GM06990 (cell line): ENCODE results near the gene PKD1.
"Not testable (repeated sequence)": the region's sequence is repeated elsewhere in the genome, so short reads cannot be mapped to it uniquely, and the experiment has no call there.

Source experiments
- DNase-seq: peaks from one replicate; pipeline ENCODE4 v3.0.0-alpha.2; 2011; ENCODE audit not compliant: insufficient read length; ENCODE audit errors: extremely low read depth
- H3K27me3 ChIP-seq: replicated peaks from 2 replicates; pipeline ENCODE4 v1.6.0; 2011; ENCODE audit warnings: low read length; ENCODE audit not compliant: control insufficient read depth, insufficient read depth
- H3K36me3 ChIP-seq: 2 replicates; pipeline ENCODE4 v1.5.1; 2011; ENCODE audit warnings: low read length; ENCODE audit not compliant: control insufficient read depth, insufficient read depth
- H3K4me3 ChIP-seq: replicated peaks from 2 replicates; pipeline ENCODE4 v1.5.1; 2011; ENCODE audit warnings: low read depth, mild to moderate bottlenecking, control low read depth, low read length
- TF ChIP-seq, protein P1 (sequence below): IDR thresholded peaks from 2 replicates; pipeline ENCODE4 v1.5.1; 2011; ENCODE audit warnings: low read length, control low read depth, mild to moderate bottlenecking, inconsistent platforms; ENCODE audit not compliant: insufficient read depth, poor library complexity, severe bottlenecking

Gene PKD1

DNA sequence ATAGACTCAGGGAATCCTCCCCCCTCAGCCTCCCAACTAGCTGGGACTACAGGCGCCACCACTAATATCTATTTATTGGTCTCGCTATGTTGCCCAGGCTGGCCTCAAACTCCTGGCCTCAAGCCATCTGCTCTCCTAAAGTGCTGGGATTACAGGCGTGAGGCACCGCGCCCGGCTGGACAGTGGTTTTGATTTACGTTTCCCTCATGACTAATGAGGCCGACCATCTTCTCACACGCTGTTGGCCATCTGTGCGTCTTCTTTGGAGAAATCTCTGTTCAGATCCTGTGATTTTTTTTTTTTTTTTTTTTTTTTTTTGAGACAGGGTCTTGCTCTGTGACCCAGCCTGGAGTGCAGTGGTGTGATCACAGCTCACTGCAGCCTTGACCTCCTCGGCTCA is 6.4 kb downstream of the PKD1 start:
- H3K4me3 ChIP-seq, DNase-seq, H3K36me3 ChIP-seq, H3K27me3 ChIP-seq: not testable (repeated sequence)

DNA sequence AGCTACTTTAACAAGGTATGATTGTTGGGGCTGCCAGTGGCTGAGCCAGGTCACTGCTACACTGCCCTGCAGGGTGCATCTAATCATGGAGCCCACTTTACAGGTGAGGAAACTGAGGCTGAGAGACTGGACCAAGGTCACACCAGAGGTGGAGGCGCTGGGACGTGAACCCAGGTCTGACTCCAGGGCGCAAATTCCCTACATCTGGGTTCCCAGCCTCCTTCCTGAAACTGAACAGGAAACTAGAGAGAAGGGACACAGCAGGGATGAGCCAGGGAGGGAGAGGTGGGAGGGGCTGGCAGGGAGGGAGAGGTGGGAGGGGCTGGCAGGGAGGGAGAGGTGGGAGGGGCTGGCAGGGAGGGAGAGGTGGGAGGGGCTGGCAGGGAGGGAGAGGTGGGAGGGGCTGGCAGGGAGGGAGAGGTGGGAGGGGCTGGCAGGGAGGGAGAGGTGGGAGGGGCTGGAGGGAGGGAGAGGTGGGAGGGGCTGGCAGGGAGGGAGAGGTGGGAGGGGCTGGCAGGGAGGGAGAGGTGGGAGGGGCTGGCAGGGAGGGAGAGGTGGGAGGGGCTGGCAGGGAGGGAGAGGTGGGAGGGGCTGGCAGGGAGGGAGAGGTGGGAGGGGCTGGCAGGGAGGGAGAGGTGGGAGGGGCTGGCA is 7.9 kb downstream of the PKD1 start:
- H3K36me3 ChIP-seq, H3K27me3 ChIP-seq, DNase-seq, H3K4me3 ChIP-seq: not testable (repeated sequence)

DNA sequence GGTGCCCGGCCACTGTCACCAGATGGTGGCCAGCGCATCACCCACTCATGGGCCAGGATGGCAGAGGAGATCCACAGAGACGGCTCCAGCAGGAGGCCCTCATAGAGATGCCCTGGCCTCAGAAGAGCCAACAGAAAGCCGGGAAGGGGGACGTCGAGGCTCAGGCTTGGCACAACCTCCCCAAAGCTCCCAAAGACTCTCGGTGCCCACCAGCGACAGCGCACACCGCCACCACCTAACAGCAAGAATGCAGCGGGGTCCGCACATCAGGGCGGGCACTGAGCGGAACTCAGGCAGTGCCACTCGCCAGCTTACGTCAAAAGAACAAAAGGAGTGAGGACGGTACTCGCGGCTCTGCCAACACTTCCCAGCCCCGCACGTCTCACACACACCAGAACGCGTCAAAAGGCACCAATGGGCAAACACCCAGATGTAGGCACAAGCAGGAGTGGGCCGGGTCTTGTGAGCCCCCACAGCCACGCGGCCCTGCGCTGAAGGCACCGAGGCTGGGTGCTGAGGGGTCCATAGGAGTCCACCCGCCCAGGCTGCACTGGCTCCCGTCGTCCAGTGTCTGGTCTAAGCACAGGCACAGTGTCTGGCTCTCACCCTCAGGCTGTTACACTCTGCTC is 8.7 kb downstream of the PKD1 start:
- H3K27me3 ChIP-seq, H3K4me3 ChIP-seq, DNase-seq, H3K36me3 ChIP-seq: not testable (repeated sequence)

DNA sequence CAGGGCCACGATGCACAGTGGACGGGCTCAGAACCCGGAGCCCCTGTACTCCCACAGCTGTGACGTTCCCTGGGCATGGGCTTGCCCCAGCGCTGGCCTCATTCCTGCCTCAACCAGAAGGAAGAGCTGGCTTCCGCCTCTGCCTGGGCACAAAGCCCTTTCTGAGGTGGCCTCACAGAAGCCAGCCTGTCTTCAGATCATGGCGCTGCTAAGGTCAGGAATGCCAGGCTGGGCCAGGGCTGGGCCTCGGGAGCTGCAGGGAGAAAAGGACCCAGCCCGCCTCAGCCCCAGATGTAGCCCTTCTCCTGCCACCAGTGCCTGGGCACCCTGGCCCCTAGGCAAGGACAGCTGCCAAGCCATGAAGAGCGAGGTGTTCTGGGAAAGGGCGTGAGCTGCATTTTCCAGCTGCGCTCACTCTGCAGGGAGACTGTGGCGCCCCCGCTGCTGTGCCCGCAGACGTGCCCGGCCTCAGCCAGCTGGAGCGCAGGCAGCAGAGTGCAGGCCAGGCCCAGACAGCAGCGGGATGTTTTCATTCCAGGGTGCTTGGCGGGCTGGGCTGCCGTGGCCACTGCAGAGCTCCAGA is 9.4 kb downstream of the PKD1 start:
- H3K4me3 ChIP-seq, DNase-seq, H3K36me3 ChIP-seq, H3K27me3 ChIP-seq: not testable (repeated sequence)

DNA sequence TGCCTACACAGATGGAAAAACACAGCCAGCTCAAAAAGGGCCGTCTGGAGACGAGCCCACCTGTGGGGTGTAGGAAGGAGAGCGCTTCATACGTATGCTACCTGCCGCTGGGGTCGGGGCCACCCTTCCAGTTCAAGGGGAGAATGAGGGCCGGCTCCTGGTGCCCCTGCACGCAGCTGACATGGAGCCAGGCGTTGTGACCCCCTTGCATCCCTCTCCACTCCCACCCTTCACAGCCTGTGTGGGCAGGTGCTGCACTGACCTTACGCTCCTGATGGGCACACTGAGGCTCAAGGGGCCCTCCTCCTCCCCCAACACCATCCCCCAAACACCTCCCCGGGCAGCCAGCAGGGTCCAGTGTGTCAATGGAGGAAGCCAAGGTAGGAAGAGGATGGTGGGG is 10.1 kb downstream of the PKD1 start:
- not testable (repeated sequence) for H3K4me3 ChIP-seq, H3K36me3 ChIP-seq, H3K27me3 ChIP-seq, DNase-seq

DNA sequence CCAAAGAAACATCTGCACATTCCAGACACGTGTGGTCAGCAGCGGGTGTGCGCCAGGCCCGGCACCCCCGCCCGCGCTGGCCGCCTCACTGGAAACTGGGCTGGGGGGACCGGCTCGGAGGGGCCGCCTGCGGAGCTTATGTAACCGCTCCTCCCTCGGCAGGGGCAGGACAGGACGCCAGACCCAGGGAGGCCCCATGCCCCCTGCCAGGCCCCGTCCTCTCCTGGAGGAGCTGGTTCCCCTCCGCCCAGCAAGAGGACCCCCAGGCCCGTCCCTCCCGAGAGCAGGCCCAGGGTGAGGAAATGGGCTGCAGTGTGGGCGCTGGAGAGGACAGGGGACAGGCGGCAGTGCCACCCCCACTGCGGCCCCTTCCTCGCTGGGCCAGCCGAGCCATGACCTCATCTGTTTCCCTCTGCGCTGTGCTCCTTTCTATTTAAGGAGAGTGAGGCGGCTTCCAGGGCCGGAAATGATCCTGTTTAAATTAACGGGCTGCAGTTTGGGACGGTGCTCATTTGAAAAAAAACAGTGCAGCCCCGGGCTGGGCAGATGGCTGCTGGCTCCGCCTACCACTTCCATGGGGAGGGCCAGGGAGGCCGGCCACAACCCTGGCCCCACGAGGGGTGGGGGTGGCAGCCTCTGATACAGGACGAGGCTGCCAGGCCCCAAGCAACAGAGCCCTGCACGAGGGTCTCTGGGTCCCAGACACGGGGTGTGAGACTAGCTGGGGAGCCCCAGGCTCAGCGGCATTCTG is 10.8 kb downstream of the PKD1 start:
- DNase-seq, H3K36me3 ChIP-seq, H3K4me3 ChIP-seq, H3K27me3 ChIP-seq: not testable (repeated sequence)

DNA sequence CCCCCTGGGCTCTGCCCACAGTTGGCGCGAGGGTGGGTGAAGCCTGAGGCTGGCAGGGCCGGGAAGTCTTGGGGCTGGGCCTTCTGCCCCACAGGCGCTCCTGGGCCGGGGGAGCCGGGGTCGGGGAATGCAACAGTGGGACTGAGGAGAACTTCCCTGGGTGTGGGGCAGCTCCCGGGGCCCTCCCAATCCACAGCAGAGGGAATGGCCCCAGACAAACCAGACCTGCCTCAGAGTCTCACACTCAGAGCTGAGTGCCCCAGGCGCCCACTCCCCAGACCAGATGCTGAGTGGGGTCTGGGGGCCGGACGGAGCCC is 11.4 kb downstream of the PKD1 start:
- not testable (repeated sequence) for H3K4me3 ChIP-seq, H3K36me3 ChIP-seq, H3K27me3 ChIP-seq, DNase-seq

DNA sequence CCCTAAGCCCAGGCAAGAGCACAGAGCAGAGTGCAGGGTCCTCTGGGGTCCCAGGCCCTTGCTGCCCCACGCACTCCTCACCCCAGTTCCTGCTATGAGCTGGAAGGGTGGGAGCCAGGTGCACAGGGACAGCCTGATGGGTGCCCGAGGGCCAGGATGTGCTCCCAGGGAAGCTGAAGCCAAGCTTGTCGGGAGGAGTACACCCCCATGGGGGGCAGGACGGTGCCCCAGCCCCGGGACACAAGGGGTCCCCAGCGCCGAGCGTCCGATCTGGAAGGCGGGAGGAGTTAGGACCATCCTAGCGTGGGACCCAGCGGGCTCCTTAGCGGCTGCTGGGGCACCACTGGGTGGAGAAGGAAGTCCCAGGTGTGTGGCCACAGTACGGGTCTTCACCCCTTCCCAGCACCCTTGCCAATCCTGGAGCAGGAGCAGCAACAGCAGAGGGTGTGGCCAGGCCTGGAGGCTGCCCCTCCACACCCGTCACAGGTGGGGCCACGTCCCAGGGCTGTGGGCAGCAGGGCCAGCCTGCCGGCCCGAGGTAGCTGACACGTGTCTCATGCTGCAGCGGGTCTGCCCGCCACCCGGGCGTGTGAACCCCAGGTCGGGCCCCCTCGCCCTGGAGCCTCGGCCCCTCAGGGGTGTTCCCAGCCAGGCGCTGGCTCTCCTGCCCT is 11.9 kb downstream of the PKD1 start:
- not testable (repeated sequence) for H3K4me3 ChIP-seq, H3K36me3 ChIP-seq, DNase-seq, H3K27me3 ChIP-seq

DNA sequence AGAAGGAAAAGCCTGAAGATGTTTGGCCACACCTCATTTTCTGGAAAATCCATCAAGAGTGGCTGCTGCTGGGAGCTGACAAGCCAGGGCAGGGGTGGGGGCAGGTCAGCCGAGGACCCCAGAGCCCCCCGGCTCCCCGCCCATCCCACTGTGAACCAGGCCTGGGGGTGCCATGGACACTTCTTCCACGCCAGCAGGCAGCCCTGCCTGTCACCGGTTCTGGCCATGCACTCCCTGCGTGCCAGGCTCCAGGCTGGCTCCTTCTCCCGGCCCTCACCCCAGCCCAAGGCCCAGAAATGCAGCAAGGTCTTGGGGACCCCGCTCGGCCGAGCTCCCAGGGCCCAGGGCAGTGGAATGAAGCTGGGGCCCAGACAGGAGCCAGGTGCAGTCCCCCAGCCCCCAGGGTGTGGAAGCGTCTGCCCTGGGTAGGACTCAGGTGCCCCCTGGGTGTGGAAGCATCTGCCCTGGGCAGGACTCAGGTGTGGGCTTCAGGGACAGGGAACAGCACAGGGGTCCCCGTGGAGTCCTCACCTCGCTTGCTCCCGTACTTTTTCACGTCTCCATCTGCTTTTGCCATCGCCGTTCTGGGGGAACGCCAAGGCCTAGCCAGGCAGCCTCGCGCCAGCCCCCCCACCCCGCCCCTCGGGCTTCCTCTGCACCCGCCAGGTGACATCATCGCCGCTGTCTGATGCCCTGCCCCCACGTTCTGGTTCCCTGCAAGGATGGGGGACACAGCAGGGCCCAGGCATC is 12.6 kb downstream of the PKD1 start:
- H3K4me3 ChIP-seq, DNase-seq, H3K27me3 ChIP-seq, H3K36me3 ChIP-seq: not testable (repeated sequence)

DNA sequence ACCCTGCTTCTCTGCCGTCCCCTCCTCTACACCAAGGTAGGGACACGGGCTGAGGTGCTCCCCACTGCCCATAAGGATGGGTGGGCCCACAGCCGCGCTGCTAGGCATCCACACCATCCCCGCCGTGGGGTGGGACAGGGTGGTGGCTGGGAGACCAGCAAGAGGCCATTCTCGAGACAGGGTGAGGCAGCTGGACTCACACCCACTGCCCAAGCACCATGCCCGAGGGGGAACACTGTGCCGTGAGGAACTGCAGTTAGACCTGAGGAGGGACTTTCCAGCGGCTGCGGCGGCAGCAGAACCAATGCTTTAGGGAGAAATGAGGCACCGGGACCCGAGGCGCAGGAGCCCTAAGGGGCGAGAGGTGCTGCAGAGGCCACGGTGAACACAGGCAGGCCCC is 13.3 kb downstream of the PKD1 start:
- Histone ChIP-seq H3K4me3 (no peak overlapping the region), H3K36me3 (no peaks in the 10 kb centered on the region), H3K27me3 (no peaks in the 10 kb centered on the region)
- TF ChIP-seq, protein P1, sequence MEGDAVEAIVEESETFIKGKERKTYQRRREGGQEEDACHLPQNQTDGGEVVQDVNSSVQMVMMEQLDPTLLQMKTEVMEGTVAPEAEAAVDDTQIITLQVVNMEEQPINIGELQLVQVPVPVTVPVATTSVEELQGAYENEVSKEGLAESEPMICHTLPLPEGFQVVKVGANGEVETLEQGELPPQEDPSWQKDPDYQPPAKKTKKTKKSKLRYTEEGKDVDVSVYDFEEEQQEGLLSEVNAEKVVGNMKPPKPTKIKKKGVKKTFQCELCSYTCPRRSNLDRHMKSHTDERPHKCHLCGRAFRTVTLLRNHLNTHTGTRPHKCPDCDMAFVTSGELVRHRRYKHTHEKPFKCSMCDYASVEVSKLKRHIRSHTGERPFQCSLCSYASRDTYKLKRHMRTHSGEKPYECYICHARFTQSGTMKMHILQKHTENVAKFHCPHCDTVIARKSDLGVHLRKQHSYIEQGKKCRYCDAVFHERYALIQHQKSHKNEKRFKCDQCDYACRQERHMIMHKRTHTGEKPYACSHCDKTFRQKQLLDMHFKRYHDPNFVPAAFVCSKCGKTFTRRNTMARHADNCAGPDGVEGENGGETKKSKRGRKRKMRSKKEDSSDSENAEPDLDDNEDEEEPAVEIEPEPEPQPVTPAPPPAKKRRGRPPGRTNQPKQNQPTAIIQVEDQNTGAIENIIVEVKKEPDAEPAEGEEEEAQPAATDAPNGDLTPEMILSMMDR = no peak
- no peak for DNase-seq
